GM12891 (cell line): ENCODE measurements around the gene GUCY2C.

Experiments used
- POLR2AphosphoS5 ChIP-seq: IDR thresholded peaks from 2 replicates; pipeline ENCODE4 v1.6.1; 2011; ENCODE audit warnings: low read depth, low read length, control low read depth
- TAF1 ChIP-seq: IDR thresholded peaks from 2 replicates; pipeline ENCODE4 v1.6.1; 2011; ENCODE audit warnings: low read depth, low read length, control low read depth

DNA sequence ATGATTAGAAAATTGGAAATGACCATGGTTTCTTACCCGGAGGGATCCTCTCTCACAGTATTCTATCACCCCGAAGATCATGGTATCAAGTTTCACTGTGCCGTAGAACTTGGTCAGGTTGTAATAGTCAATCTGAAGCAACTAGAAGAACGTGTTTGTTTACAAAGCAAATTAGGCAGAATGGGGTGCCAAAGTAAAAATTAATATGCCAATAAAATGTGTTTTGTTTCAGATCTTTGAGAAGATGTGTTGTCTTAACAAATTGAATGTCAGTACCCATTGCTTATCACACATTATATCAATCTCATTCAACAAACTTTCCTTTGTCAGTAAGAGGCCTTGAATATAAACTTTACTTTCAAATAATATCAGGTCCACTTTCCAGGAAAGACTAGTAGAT lies 45.0 kb downstream of the GUCY2C start:
- TF ChIP-seq TAF1 (no peak), POLR2AphosphoS5 (no peak)
